HepG2 (cell line): ENCODE data around the gene FRMD3. TPM values are rescaled to one million over a fixed set of nuclear protein-coding genes. Genes with fewer than 3 reads are reported as not detected.

Experiments used
- ATAC-seq: fragments of 200-7000 bp; cut with Tn5 transposase; 3 replicates; pipeline ENCODE4 v1.9.1; 2020; ENCODE audit warnings: mild to moderate bottlenecking, moderate library complexity
- BruUV-seq: library from RNA; stranded (reverse); fragments of 400-500 nt; replicated peaks from 2 replicates; lab custom pipeline; 2021; lab: Mats Ljungman, UMichigan
- CTCF ChIA-PET: fragments of 300-600 bp; formaldehyde crosslinking; extraction: SDS; loops from one replicate; lab custom pipeline; 2021; ENCODE audit warnings: low total read pairs, inconsistent platforms, low intra/inter-chr PET ratio; lab: Yijun Ruan, JAX
- POLR2A ChIA-PET: fragments of 350-600 bp; sonication (Branson Sonifier 250); formaldehyde crosslinking; loops from one replicate; lab custom pipeline; 2020; ENCODE audit warnings: antibody characterized with exemption, inconsistent platforms; lab: Yijun Ruan, JAX
- DNase-seq: peaks from one replicate; pipeline ENCODE4 v3.0.0-alpha.2; 2015; ENCODE audit warnings: low spot score
- FAIRE-seq: peaks from 3 replicates; lab custom pipeline; 2011; peaks lifted over from hg19 to GRCh38; lab: Jason Lieb, UNC
- H2AFZ ChIP-seq: one replicate; pipeline ENCODE4 v1.6.1; 2011; ENCODE audit warnings: low read length, inconsistent platforms
- H3K27ac ChIP-seq: fragments of 300-600 bp; 3 replicates; pipeline ENCODE4 v1.8.0; 2011; ENCODE audit warnings: mixed run types, mild to moderate bottlenecking, mixed read lengths, low read length, inconsistent platforms; ENCODE audit not compliant: insufficient read depth; ENCODE audit errors: extremely low read length
- H3K27me3 ChIP-seq, 2 experiments: fragments of 200-600 bp in 1 of 2; 2 replicates in 1 of 2; 3 replicates in 1 of 2; pipeline versions ENCODE4 v1.6.0 to v1.8.0; 2011; ENCODE audit warnings: low read length in 2 of 2, mild to moderate bottlenecking in 2 of 2, moderate library complexity in 2 of 2, inconsistent platforms in 1 of 2; ENCODE audit not compliant: insufficient read depth in 2 of 2, control insufficient read depth in 1 of 2
- H3K36me3 ChIP-seq, 2 experiments: fragments of 200-600 bp in 1 of 2; replicated peaks in 1 of 2; 2 replicates in 1 of 2; 3 replicates in 1 of 2; pipeline versions ENCODE4 v1.5.1 to v1.8.0; 2011; ENCODE audit warnings: low read length in 2 of 2, inconsistent platforms in 1 of 2; ENCODE audit not compliant: insufficient read depth in 2 of 2, control insufficient read depth in 1 of 2
- H3K4me1 ChIP-seq: 2 replicates; pipeline ENCODE4 v1.5.1; 2012; ENCODE audit warnings: low read length, inconsistent platforms; ENCODE audit not compliant: insufficient read depth
- H3K4me2 ChIP-seq: 2 replicates; pipeline ENCODE4 v1.6.0; 2011; ENCODE audit warnings: low read depth, low read length, inconsistent platforms
- H3K4me3 ChIP-seq, 3 experiments: fragments of 200-600 bp in 1 of 3; sonication (generic), shearing (Covaris generic) in 1 of 3; replicated peaks in 1 of 3; 2 replicates each; pipeline ENCODE4 v1.5.1; 2011 to 2016; ENCODE audit warnings: low read length in 3 of 3, inconsistent platforms in 2 of 3, low read depth in 2 of 3, mild to moderate bottlenecking in 2 of 3, control low read depth in 1 of 3, mixed read lengths in 1 of 3; ENCODE audit not compliant: insufficient read depth in 1 of 3
- H3K79me2 ChIP-seq: one replicate; pipeline ENCODE4 v1.6.1; 2011; ENCODE audit warnings: low read length, inconsistent platforms; ENCODE audit not compliant: insufficient read depth
- H3K9ac ChIP-seq: 2 replicates; pipeline ENCODE4 v1.6.0; 2011; ENCODE audit warnings: mild to moderate bottlenecking, low read depth, low read length, inconsistent platforms; ENCODE audit not compliant: insufficient read depth
- H3K9me3 ChIP-seq: 2 replicates; pipeline ENCODE4 v1.5.1; 2012; ENCODE audit warnings: mild to moderate bottlenecking, low read length
- H4K20me1 ChIP-seq: 2 replicates; pipeline ENCODE4 v1.6.0; 2011; ENCODE audit warnings: inconsistent platforms, mild to moderate bottlenecking, low read length, moderate library complexity; ENCODE audit not compliant: insufficient read depth
- CCDC6 ChIP-seq: sonication (generic); formaldehyde crosslinking; IDR thresholded peaks from 2 replicates; pipeline ENCODE4 v1.8.1; 2022; ENCODE audit warnings: mild to moderate bottlenecking, missing genetic modification reagents, moderate library complexity
- EZH2 ChIP-seq: conservative IDR thresholded peaks from 2 replicates; pipeline ENCODE4 v1.6.1; 2012; ENCODE audit warnings: mild to moderate bottlenecking, low read depth, low read length, moderate library complexity
- HOXA9 ChIP-seq: sonication (generic); formaldehyde crosslinking; IDR thresholded peaks from 2 replicates; pipeline ENCODE4 v1.8.1; 2022; ENCODE audit warnings: missing genetic modification reagents, mild to moderate bottlenecking, moderate library complexity, borderline replicate concordance
- KDM6A ChIP-seq: IDR thresholded peaks from 2 replicates; pipeline ENCODE4 v1.6.1; 2016; ENCODE audit warnings: low read depth
- KMT2A ChIP-seq: sonication (generic); formaldehyde crosslinking; IDR thresholded peaks from 2 replicates; pipeline ENCODE4 v1.4.0; 2020; ENCODE audit warnings: missing genetic modification reagents
- MAFK ChIP-seq, 2 experiments: IDR thresholded peaks in 1 of 2; conservative IDR thresholded peaks in 1 of 2; 2 replicates each; pipeline ENCODE4 v1.6.1; 2011; ENCODE audit warnings: improper control_type of control experiment in 2 of 2, low read length in 2 of 2
- PHF20 ChIP-seq: sonication (generic); formaldehyde crosslinking; IDR thresholded peaks from 2 replicates; pipeline ENCODE4 v1.5.0; 2020; ENCODE audit warnings: mild to moderate bottlenecking, missing genetic modification reagents
- REPIN1 ChIP-seq: sonication (generic); formaldehyde crosslinking; IDR thresholded peaks from 2 replicates; pipeline ENCODE4 v1.8.0; 2022; ENCODE audit warnings: missing genetic modification reagents, low read depth, mild to moderate bottlenecking, borderline replicate concordance
- SATB2 ChIP-seq: sonication (generic); formaldehyde crosslinking; IDR thresholded peaks from 2 replicates; pipeline ENCODE4 v1.5.0; 2020; ENCODE audit warnings: missing genetic modification reagents
- SMC3 ChIP-seq: IDR thresholded peaks from 2 replicates; pipeline ENCODE4 v1.6.1; 2011; ENCODE audit warnings: low read length, improper control_type of control experiment
- SP2 ChIP-seq: sonication (generic); formaldehyde crosslinking; IDR thresholded peaks from 2 replicates; pipeline ENCODE4 v1.5.1; 2020; ENCODE audit warnings: mild to moderate bottlenecking, missing genetic modification reagents
- ZFP41 ChIP-seq: sonication (generic); formaldehyde crosslinking; IDR thresholded peaks from 2 replicates; pipeline ENCODE4 v1.4.0; 2020; ENCODE audit warnings: mild to moderate bottlenecking, missing genetic modification reagents, borderline replicate concordance
- ZNF362 ChIP-seq: sonication (generic); formaldehyde crosslinking; IDR thresholded peaks from 2 replicates; pipeline ENCODE4 v1.4.0; 2020; ENCODE audit warnings: missing genetic modification reagents, mild to moderate bottlenecking, borderline replicate concordance
- WGBS: methylation state at CpG from one replicate; pipeline ENCODE4 v1.1.6; 2017; ENCODE audit warnings: low lambda C conversion rate; 5-methylcytosine and 5-hydroxymethylcytosine counted together
- in situ Hi-C: cut with HindIII; loops from 2 replicates; pipeline ENCODE4 v1.10.0; 2017; ENCODE audit warnings: low pct_unique_long_range_greater_than_20kb; ENCODE audit not compliant: extremely low pct_ligation_motif_present
- intact Hi-C: fragments of 100-400 bp; cut with micrococcal nuclease; formaldehyde crosslinking; loops from one replicate; pipeline ENCODE4 v1.10.0; 2022; ENCODE audit not compliant: unreplicated experiment
- polyA plus RNA-seq, 8 experiments: library from polyadenylated mRNA; depleted of rRNA in 3 of 8; stranded (reverse) in 7 of 8; unstranded in 1 of 8; fragments of >200 nt; fragmentation: Illumina TruSeq in 4 of 8; extraction: Trizol in 4 of 8; gene quantifications; 2 replicates each; pipeline versions ENCODE4 v1.2.1 to v1.2.3, GENCODE V29; 2011 to 2016; ENCODE audit warnings: low read depth in 4 of 8, missing spikeins in 1 of 8, mixed read lengths in 1 of 8; ENCODE audit not compliant: insufficient read depth in 1 of 8
- total RNA-seq, 5 experiments: library from RNA; depleted of rRNA; stranded (reverse); fragments of >200 nt; fragmentation: Illumina TruSeq; extraction: Trizol; gene quantifications; 2 replicates each; pipeline ENCODE4 v1.2.3, GENCODE V29; 2016; ENCODE audit warnings: low read depth in 1 of 5
- TF ChIP-seq, protein P1 (sequence below): IDR thresholded peaks from 2 replicates; pipeline ENCODE4 v1.6.1; 2018; ENCODE audit warnings: missing genetic modification reagents
- TF ChIP-seq, protein P2 (sequence below): sonication (generic); formaldehyde crosslinking; IDR thresholded peaks from 2 replicates; pipeline ENCODE4 v1.4.0; 2020; ENCODE audit warnings: mild to moderate bottlenecking, low read depth, missing genetic modification reagents

The FRMD3 gene
- total and polyA plus RNA-seq, 2 of the 13 experiments (the other 11 are each of a cell fraction or from before 2014, with no cell fraction given), result 3.2 to 7.7 TPM

- WGBS, result 72% methylated on average over 5 of the region's 5 CpGs
- no peaks in the 10 kb centered on the region for H3K27me3 ChIP-seq
- FAIRE-seq (no peak), DNase-seq (no peak), ATAC-seq (no peak)
- no peak overlapping the region for H3K4me3 ChIP-seq
- intact Hi-C loops (no loop called here), in situ Hi-C loops (no loop called here)
- no peaks in the 10 kb centered on the region for H4K20me1 ChIP-seq
- ChIA-PET POLR2A (no interaction called here), CTCF (no interaction called here)
- peaks cover 28% of the 10 kb centered on the region for H3K4me1 ChIP-seq
- TF ChIP-seq SP2 (CRISPR knock-in tag) (no peak), KDM6A (CRISPR knock-in tag) (no peak), ZNF362 (CRISPR knock-in tag) (no peak), ZFP41 (no peak), EZH2 (no peak), REPIN1 (no peak), SMC3 (no peak), PHF20 (CRISPR knock-in tag) (no peak), SATB2 (CRISPR knock-in tag) (no peak), MAFK (conservative IDR thresholded peaks at IDR 0.05 in 1 of 2, IDR thresholded peaks at IDR 0.05 in 1 of 2; ENCODE audit: low read length in 2 of 2) (no peak), KMT2A (CRISPR knock-in tag) (no peak), CCDC6 (no peak), HOXA9 (CRISPR knock-in tag) (no peak)
- TF ChIP-seq, protein P1, sequence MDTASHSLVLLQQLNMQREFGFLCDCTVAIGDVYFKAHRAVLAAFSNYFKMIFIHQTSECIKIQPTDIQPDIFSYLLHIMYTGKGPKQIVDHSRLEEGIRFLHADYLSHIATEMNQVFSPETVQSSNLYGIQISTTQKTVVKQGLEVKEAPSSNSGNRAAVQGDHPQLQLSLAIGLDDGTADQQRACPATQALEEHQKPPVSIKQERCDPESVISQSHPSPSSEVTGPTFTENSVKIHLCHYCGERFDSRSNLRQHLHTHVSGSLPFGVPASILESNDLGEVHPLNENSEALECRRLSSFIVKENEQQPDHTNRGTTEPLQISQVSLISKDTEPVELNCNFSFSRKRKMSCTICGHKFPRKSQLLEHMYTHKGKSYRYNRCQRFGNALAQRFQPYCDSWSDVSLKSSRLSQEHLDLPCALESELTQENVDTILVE (CRISPR knock-in tag), result no peak
- TF ChIP-seq, protein P2, sequence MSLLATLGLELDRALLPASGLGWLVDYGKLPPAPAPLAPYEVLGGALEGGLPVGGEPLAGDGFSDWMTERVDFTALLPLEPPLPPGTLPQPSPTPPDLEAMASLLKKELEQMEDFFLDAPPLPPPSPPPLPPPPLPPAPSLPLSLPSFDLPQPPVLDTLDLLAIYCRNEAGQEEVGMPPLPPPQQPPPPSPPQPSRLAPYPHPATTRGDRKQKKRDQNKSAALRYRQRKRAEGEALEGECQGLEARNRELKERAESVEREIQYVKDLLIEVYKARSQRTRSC (CRISPR knock-in tag), result no peak
- H3K36me3 ChIP-seq, result 0 out of 5 replicates have a peak, but pooled peaks cover 0 to 2% of the 10 kb centered on the region in 2 experiments
- H3K9ac ChIP-seq, result no peak overlapping the region
- no TSS peak for BruUV-seq
- no peak overlapping the region for H3K4me2 ChIP-seq
- no peaks in the 10 kb centered on the region for H3K79me2 ChIP-seq
- no peaks in the 10 kb centered on the region for H3K9me3 ChIP-seq
- no peak overlapping the region for H2AFZ ChIP-seq
- H3K27ac ChIP-seq, result no peak overlapping the region
These were observed 270.5 kb downstream of the FRMD3 start for GRCh38 chr9:83267741-83268140.
